Suppressor macrophage treated with lipopolysaccharide for 4 hours (primary cell): ENCODE data around the gene TOP3B.

Experiments
- DNase-seq: peaks from one replicate; pipeline ENCODE4 v3.0.0-alpha.2; 2020

TOP3B gene

DNA sequence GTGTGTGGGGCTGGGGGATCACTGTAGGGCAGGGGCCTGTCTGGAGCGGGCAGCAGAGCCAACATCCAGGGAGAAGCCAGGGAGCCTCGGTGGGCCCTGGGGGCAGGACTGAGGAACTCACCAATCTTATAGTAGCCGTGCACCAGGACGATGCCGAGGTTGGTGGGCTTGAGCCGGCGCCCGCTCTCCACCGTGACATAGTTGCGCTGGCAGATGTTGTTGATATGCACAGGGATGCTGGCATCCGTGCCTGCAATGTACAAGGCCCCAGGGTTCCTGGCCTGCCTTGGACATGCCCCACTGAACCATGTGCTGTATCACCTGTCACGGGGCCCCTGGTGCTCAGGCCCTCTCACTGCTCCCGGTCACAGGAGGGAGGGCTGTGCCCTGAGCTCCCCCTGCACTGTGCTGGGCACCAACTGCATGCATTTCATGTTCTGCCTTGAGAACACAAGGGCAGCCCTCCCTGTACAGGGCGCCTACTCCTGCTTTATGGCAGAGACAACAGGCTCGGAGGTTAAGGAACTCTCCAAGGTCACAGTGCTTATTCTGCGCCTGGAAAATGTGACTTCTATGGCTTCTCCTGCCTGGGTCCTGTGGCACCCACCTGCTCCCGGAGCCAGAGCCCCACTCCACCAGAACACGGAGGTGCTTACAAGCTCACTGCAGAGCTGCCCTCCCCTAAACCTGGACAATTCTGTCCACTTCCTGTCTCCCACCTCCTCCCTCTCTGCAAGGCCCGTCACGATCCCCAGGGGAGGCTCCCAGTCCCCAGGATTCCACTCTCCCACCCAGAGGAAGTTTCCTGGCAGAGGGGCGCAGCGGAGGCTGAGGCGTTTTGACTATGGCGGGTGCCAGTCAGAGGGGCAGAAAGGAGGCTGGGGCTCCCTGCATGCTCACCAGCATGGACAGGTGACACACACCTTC, 22.1 kb downstream of the TOP3B start:
- DNase-seq, result no peak

- DNase-seq, result no peak
These were observed 23.1 kb downstream of the TOP3B start for GRCh38 chr22:21959274-21960074.

GRCh38 chr22:21958360-21959273, 24.0 kb downstream of the TOP3B start:
- no peak for DNase-seq

- DNase-seq, result peak; percentile 92
These were observed 29.7 kb downstream of the TOP3B start, which contains the start of gene PPM1F for GRCh38 chr22:21952586-21953571. PPM1F (minus strand) TSS chr22:21952848; CDS start chr22:21946048, 6,800 bp downstream.

DNA sequence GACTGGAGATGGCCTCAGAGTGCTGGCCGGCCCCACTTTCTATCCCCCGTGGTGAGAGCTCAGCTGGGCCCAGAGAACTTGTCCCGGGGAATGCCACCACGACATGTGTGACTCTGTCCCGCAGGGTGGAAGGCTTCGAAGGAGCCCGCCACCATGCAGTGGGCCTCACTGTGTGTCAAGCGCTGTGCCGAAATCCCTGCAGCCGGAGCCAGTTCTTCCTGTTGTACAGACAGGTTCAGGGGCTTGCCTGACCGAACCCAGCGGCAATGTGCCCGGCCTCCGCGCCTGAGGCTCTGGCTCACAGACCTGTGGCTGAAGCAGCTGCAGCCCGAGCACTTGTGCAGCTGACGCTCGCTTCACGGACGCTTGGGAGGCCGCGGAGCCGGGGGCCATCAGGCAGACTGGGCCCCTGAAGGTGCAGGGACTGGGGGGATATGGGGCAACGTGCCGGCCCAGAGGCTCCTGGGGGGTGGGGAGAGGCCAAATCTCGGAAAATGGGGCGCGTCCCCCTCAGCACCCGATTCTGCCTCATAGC, 30.6 kb downstream of the TOP3B start:
- DNase-seq, result peak; percentile 41

DNA sequence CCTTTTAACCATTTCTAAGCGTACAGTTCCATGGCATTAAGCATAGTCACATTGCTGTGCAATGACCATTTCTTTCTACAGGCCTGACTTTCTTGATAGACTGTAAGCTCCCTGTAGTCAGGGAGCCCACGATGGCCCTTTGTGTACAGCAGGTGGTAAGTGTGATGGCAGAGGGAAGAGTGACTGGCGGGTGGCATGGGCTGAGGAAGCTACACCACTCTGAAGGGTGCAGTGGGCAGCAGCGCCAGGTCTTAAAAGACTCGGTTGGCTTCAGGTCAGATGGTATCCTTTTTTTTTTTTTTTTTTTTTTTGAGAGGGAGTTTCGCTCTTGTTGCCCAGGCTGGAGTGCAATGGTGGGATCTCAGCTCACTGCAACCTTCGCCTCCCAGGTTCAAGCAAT, 31.5 kb downstream of the TOP3B start:
- no peak for DNase-seq

DNA sequence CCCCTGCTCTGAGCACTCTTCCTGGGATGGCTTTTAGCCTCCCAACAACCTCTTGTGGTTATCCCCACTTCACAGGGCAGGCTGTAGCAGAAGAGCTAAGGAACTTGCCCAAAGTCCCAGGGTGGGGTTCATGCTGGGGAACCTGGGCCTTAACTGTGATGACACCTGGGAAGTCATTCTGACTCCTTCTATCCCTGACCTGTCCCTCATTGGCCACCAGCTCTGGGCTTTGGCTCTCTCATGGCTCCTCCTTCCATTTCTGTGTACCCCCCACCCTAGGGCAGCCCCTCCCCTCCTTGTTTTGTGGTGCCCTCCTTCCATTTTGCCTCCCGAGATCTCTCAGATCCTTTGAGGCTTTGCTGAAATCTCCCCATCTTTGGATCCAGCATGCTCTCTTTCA, 32.6 kb downstream of the TOP3B start:
- DNase-seq, result no peak

DNA sequence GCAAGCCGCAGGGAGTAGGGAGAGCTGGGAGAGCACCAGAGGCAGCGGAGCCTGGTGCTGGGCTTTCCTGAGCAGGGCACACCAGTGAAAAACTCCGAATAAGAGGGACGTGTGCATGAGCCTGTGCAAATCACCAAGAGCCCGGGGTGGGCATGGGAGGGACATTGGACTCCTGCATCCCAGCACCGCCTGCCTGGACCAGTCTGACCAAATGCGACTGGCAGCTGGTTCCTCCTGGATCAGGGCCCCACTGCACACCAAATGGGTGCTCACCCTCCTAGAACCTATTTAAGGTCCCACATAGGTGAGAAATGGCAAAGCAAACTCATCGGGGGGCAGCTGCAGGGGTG, 33.0 kb downstream of the TOP3B start:
- DNase-seq, result no peak

DNA sequence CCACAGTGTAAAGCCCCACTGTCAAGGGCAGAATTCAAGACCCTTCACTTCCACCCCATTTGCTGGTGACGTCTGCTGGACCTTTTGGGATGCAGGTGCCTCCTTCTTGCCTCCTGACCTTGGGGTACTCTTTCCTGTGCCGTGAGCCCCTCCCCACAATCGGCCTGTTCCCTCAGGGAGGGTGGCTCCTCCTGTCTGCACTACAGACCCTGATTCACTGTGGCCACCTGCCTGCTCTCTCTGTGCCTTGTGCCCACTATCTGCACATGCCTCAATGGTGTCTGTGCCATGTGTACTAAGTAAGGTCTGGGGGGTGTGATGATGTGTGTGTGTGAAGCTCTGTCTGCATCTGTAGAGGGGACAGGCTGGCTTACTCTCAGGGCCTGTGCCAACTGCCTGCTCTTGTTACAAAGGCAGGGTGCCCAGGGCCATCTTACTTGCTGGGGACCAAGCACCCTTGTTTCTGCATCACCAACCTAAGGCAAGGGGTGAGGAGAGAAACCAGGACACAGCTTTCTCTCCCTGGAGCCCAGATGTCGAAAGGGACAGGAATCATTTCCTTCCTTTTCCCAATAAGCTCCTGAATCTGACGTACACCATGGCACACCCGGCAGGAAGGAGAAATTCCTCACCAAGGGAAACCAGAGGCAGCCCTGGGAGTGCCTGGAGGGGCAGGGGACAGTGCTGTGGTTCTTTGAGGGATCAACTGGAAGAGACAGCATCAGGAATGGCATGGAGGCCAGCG, 33.6 kb downstream of the TOP3B start:
- no peak for DNase-seq

- DNase-seq, result no peak
These were observed 34.2 kb downstream of the TOP3B start for GRCh38 chr22:21948390-21948789.

DNA sequence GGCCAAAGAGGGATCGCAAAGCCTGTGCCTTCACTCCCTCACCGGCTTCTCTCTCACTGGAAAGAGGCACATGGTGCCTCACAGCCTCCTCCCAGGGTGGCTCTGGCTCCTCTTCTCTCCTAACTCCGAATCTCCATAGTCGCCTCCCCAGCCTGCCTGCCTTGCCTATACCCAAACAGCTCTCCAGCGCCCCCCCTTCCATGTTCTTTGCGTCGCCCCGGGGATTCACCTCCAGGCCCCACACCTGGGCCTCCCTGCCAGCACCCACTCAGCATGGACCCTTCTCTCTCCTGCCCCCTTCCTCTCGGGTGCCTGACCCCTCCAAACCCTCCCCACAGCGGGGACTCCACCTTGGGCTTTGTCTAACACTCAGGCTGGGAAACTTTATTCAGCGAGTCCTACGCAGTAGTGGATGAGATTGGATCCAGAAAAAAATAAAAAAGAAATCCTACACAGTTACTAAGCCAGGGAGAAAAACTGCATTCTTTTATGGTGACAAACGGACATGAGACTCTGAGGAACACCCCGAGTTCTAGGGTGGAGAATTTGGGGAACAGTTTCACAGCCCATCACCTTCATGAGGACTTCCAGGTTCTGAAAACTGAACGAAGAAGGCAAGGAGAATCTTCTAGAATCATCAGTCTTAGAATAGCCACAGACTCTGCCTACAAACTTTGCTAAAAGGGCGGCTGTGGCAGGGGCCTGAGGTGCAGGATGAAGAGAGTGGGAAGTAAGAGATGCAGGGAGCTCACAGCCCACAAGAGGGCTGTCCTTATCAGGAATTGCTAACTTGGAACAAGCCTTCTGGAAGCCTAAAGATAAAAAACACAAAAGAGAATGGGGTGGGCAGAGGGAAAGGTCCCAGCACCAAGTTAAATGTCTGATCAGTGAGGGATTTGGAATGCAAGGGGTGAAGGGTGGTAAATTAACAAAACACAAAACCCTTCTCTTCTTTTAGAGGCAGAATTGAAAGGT, 35.3 kb downstream of the TOP3B start:
- DNase-seq, result peak; percentile 24

GRCh38 chr22:21946262-21946925, 36.2 kb downstream of the TOP3B start:
- no peak for DNase-seq

GRCh38 chr22:21945453-21946261, 36.9 kb downstream of the TOP3B start:
- DNase-seq, result no peak

DNA sequence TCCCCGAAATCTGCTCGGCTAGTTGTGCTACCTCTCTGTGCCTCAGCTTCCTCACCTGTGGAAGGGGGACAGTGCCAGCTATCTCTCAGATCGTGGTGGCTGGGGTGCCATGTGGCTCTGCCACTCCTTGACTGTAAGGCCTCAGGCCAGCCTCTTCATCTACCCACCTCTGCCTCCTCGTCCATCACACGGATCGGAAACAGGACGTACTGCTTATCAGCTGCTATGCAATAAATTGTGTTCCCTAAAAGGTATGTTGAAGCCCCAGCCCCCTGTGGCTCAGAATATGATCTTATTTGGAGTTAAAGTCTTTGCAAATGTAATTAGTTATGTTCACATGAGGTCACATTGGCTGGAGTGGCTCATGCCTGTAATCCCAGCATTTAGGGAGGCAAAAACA, 37.7 kb downstream of the TOP3B start:
- DNase-seq, result no peak

GRCh38 chr22:21943571-21944448, 38.8 kb downstream of the TOP3B start:
- DNase-seq, result peak; percentile 29
